DMS 273 (cell line): ENCODE measurements around the gene SELENON.

Experiments
- DNase-seq: peaks from one replicate; lab custom pipeline; 2025; ENCODE audit not compliant: unreplicated experiment; lab: John Stamatoyannopoulos, UW

Gene SELENON

GRCh38 chr1:25769625-25770383, 30.2 kb upstream of the SELENON start:
- DNase-seq, result peak; percentile 46

GRCh38 chr1:25770541-25771220, 29.3 kb upstream of the SELENON start:
- no peak for DNase-seq

GRCh38 chr1:25771221-25772114, 28.5 kb upstream of the SELENON start:
- DNase-seq, result peak; percentile 93

- DNase-seq, result no peak
These were observed 27.8 kb upstream of the SELENON start for GRCh38 chr1:25772164-25772563.

GRCh38 chr1:25772692-25773245, 27.2 kb upstream of the SELENON start:
- DNase-seq, result no peak

- DNase-seq, result no peak
These were observed 26.4 kb upstream of the SELENON start for GRCh38 chr1:25773441-25774125.

- peak; percentile 67 for DNase-seq
These were observed 25.7 kb upstream of the SELENON start for GRCh38 chr1:25774206-25774803.

GRCh38 chr1:25774921-25775771, 24.8 kb upstream of the SELENON start:
- DNase-seq, result peak; percentile 71

GRCh38 chr1:25779388-25779787, 20.6 kb upstream of the SELENON start:
- no peak for DNase-seq

- no peak for DNase-seq
These were observed 20.1 kb upstream of the SELENON start for GRCh38 chr1:25779894-25780293.

- DNase-seq, result peak; percentile 82
These were observed 19.5 kb upstream of the SELENON start for GRCh38 chr1:25780318-25781129.

GRCh38 chr1:25781130-25781433, 18.9 kb upstream of the SELENON start:
- DNase-seq, result no peak

- DNase-seq, result peak; percentile 57
These were observed 17.3 kb upstream of the SELENON start for GRCh38 chr1:25782608-25783201.

GRCh38 chr1:25784575-25785051, 15.4 kb upstream of the SELENON start:
- peak; percentile 59 for DNase-seq

- DNase-seq, result no peak
These were observed 14.5 kb upstream of the SELENON start for GRCh38 chr1:25785333-25786067.

- DNase-seq, result no peak
These were observed 12.9 kb upstream of the SELENON start for GRCh38 chr1:25786887-25787759.
